Measurements from ENCODE around the gene ASPSCR1.

ASPSCR1 gene

DNA sequence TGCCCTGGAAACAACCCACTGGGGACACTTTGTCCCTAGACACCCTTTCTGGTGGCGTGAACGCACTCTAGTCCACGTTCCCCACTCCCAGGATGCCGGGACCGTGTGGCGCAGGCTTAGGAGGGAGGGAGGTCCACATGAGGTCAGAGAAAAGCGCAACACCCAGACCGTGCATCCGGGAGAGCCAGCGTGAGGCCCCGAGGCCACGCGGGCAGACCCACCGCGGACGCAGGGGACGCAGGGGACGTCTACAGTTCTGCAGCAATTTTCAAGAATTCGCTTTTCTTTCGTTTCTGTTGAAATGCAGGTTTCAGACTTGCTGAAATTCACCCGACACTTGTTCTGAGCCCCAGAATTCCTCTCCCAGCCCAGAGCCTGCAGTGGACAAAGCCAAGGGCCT, 69.5 kb downstream of the ASPSCR1 start:
- TF ChIP-seq CTCF (conservative IDR thresholded peaks at IDR 0.05; ENCODE audit: low read depth, low read length), result no peak
- DNase-seq (ENCODE audit: low read depth), result no peak
- no peak overlapping the region for H3K4me3 ChIP-seq (ENCODE audit: low read length)

DNA sequence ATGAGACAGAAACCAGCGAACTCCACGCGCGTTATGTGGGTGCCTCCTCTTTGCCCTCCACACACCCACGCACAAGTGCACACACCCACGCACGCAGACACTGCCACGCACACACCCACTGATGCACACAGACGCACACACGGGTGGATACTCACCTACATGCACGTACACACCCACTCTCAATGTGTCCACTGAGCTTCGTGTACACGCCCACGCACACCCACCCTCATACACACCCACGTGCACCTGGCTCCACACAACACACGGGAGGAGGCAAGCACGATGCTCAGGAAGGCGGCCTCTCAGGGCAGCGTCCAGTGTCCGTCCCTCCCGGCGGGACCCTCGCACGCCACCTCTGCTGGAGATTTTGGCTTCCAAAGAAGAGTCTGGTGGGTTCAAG, 70.0 kb downstream of the ASPSCR1 start:
- DNase-seq (ENCODE audit: low read depth), result no peak
- H3K4me3 ChIP-seq (ENCODE audit: low read length), result no peak overlapping the region
- no peak for TF ChIP-seq CTCF (conservative IDR thresholded peaks at IDR 0.05; ENCODE audit: low read depth, low read length)

GRCh38 chr17:82047914-82048570, 70.6 kb downstream of the ASPSCR1 start:
- H3K4me3 ChIP-seq (ENCODE audit: low read length), result no peak overlapping the region

DNA sequence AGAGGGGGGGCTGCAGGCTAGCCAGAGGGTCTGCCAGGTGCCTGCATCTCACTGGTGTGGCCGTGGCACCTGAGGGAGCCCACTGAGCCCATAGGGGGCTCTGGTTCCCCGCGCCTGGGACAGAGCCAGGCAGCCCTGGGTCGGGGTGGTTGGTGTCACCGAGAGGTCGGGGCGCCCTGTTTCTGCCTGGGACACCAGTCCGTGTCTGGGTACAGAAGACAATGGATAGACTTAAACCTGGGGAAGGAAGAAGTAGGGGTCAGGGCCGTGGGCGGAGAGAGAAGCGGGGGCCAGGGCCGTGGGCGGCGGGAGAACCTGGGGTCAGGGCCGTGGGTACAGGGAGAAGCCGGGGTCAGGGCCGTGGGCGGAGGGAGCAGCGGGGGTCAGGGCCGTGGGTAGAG, 71.1 kb downstream of the ASPSCR1 start:
- no peak for TF ChIP-seq CTCF (conservative IDR thresholded peaks at IDR 0.05; ENCODE audit: low read depth, low read length)
- DNase-seq (ENCODE audit: low read depth), result no peak
- H3K4me3 ChIP-seq (ENCODE audit: low read length), result no peak overlapping the region

More at GRCh38 chr17:82047914-82048570, 70.6 kb downstream of the ASPSCR1 start:
- no peak for TF ChIP-seq CTCF (conservative IDR thresholded peaks at IDR 0.05; ENCODE audit: low read depth, low read length)
- DNase-seq (ENCODE audit: low read depth), result no peak

- H3K4me3 ChIP-seq (ENCODE audit: low read length), result no peak overlapping the region
- DNase-seq (ENCODE audit: low read depth), result no peak
Measured at GRCh38 chr17:82049106-82049505, 71.7 kb downstream of the ASPSCR1 start.

DNA sequence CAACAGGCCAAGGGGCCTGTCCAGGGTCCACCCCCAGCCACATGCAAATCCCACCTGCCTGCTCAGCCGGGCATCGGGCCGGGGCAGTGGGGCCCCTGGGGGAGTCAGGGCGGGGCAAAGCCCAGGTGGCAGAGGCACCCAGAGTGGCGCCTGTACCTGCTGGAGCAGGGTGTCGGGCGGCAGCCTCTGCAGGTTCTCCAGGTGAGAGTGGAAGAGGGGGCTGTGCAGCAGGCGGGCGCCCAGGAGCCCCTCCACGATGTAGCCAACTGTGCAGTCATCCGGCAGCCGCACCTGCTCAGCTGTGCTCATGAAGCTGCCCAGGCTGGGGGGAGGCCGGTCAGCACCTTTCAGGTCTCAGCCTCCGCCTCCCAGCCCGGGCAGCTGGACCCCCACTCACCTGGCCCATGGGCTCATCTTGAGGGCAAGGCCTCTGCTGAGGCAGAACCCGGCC, 72.1 kb downstream of the ASPSCR1 start:
- no peak for DNase-seq (ENCODE audit: low read depth)
- H3K4me3 ChIP-seq (ENCODE audit: low read length), result no peak overlapping the region

More at GRCh38 chr17:82049106-82049505, 71.7 kb downstream of the ASPSCR1 start:
- TF ChIP-seq CTCF (conservative IDR thresholded peaks at IDR 0.05; ENCODE audit: low read depth, low read length), result no peak

More for the DNA sequence above, 72.1 kb downstream of the ASPSCR1 start:
- TF ChIP-seq CTCF (conservative IDR thresholded peaks at IDR 0.05; ENCODE audit: low read depth, low read length), result no peak

Measured in retinal pigment epithelial cell (primary cell).